ENCODE results near the gene LNP1. TPM values are rescaled to one million over a fixed set of nuclear protein-coding genes. Genes with fewer than 3 reads are reported as not detected.

Gene LNP1
- 0.70 and 3.0 TPM in 2 replicates for total RNA-seq

GRCh38 chr3:100400780-100401673, at the start of gene LNP1, which contains the start of gene TOMM70:
Gene LNP1 (plus strand): TSS chr3:100401539. CDS start chr3:100429730, 28,191 bp downstream.
Gene TOMM70 (minus strand): TSS chr3:100401089. CDS start chr3:100400949, 140 bp downstream.

GRCh38 chr3:100492059-100493006, 91.0 kb downstream of the LNP1 start, which contains the start of gene TMEM45A:
Gene TMEM45A (plus strand): TSS chr3:100492619. CDS start chr3:100555212, 62,593 bp downstream.

Other genes with a start within 250 kb of the LNP1 start
- gene TBC1D23, start 140.5 kb upstream of the LNP1 start, total RNA-seq = 21.9 and 29.9 TPM in 2 replicates
- 41.6 and 49.3 TPM in 2 replicates for gene NIT2, start 66.8 kb upstream of the LNP1 start, total RNA-seq
- 37.6 and 47.9 TPM in 2 replicates for gene TOMM70, start 450 bp upstream of the LNP1 start, total RNA-seq
- gene TMEM45A, start 91.1 kb downstream of the LNP1 start, total RNA-seq = 4.4 and 8.4 TPM in 2 replicates
- gene ADGRG7, start 208.1 kb downstream of the LNP1 start, total RNA-seq = not detected in 2 replicates

Data from hair follicular keratinocyte (primary cell).